HuH-7 (cell line): Measurements from ENCODE around the gene ACBD4.
A peak's percentile ranks its signal among the peaks of the same experiment; 100 is the strongest.

Experiments used
- DNase-seq: peaks from one replicate; pipeline ENCODE4 v3.0.0; 2011; ENCODE audit warnings: low spot score

The ACBD4 gene, protein sequence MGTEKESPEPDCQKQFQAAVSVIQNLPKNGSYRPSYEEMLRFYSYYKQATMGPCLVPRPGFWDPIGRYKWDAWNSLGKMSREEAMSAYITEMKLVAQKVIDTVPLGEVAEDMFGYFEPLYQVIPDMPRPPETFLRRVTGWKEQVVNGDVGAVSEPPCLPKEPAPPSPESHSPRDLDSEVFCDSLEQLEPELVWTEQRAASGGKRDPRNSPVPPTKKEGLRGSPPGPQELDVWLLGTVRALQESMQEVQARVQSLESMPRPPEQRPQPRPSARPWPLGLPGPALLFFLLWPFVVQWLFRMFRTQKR

DNA sequence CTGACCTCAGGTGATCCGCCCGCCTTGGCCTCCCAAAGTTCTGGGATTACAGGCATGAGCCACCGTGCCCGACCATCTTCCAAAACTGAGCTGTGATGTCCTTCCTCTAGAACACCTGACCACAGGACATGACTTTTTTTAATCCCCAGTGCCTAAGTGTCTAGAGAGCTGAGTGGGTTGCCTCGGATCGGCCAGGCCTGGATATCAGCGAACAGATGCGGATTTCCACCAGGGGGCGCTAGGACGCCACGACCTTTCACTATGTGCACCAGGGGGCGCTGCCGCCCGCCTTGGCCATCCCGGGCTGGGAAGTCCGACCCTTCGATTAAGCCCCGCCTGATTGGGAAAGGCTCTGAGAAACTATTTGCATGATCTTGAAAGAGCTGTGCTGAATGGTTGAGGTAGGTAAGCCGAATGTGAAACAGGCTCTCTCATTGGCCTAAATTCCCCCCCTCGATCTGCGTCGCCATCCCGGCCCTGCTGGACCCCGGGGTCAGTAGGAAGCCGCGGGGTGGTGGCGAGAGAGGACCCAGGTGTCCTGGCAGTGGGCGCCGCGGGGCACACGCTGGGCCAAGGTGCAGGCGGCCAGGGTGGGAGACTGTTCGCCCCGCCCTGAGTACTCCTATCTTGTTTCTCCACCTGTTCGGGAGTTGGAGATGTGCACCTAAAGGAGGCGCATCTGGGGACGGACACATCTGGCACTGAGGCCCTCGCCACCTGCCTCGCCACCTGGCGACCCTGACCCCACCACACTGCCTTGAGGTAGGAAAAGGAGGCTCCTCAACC, at the start of gene ACBD4:
Gene ACBD4, plus strand, starts transcription at position 496 of the 786 bp plus-strand sequence. CDS start 458 bp downstream, outside the sequence.
- peak; percentile 100 for DNase-seq

GRCh38 chr17:45086391-45086790, 49.1 kb upstream of the ACBD4 start:
- no peak for DNase-seq

DNA sequence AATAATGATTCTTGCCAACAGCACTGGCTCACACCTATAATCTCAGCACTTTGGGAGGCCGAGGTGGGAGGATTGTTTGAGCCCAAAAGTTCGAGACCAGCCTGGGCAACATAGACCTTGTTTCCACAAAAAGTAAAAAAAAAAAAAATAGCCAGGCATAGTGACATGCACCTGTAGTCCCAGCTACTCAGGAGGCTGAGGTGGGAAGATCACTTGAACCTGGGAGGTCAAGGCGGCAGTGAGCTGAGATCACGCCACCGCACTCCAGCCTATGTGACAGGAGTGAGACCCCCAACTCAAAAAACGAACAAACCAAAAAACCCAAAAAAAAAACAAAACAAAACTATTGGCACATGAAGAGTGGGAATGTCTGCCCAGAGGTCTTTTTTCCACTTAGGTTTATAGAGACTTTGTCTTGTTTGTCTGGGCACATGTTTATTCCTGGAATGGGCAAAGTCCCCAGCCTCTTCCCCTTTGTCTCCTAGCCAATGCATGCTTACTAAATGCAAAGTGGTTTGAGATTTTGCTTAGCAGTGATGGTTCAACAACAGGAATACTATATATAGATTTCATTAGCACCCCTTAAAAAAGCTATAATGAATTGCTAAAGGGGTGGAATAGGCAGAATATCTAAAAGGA, 48.5 kb upstream of the ACBD4 start:
- DNase-seq: no peak

GRCh38 chr17:45087504-45087975, 47.9 kb upstream of the ACBD4 start:
- DNase-seq: no peak

DNA sequence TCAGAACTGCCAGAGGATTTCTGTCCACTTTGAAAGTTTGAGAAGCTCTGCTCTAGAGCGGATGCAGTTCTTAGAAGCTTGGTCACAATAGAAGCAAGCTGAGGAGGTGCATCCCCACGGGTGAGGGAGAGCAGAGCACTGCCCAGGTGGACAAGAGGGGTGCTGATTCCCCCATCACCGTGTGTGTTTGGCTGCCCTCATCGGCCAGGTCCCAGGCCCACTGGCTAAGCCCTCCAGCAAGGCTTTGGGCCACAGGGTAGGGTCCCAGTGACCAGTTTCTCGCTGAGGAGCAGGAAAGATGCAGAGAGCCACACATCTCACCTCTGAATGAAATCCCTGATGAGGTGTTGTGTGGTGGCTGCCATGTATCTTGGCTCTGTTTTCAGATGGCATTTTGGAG, 47.5 kb upstream of the ACBD4 start:
- DNase-seq: no peak

DNA sequence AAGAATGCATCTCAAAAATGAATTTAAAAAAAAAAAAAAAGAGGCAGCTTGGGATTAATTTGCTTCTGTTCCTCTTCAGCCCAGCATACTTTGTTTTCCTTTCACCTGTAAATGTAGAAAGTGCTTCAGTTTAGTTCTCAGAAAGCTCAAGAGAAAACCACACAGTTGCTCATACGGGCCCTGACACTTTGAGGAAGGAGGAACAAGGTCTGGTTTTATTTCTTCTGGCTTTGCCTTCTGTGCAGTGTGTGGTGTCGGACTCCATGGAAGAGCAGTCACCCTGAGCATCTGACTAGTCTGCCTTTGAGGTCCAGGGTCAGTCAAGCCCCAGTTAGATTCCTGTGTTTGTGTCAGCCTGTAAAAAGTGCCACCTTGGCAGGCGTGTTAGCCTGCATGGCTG, 46.7 kb upstream of the ACBD4 start:
- DNase-seq: no peak

DNA sequence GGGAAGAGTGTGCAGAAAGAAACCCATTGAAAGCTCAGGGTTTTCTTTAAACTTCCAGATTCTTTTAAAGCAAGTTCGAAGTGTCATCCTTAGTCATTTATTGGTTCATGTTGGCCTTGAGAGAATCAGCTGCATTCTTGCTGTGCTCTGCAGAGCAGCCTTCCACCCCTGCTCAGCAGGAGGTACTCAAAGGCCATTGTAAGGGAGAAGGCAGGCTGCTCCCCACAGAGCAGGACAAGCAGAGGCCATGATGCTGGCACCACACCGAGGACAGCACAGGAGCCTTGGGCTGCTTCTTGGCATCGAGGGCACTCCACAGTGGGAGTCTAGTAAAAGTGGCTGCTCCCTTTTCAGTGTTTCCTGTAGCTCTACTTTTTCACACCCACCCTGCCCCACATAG, 44.8 kb upstream of the ACBD4 start:
- no peak for DNase-seq

- DNase-seq: no peak
These were observed 43.6 kb upstream of the ACBD4 start for GRCh38 chr17:45091778-45092425.

- no peak for DNase-seq
These were observed 42.5 kb upstream of the ACBD4 start for GRCh38 chr17:45092911-45093430.

DNA sequence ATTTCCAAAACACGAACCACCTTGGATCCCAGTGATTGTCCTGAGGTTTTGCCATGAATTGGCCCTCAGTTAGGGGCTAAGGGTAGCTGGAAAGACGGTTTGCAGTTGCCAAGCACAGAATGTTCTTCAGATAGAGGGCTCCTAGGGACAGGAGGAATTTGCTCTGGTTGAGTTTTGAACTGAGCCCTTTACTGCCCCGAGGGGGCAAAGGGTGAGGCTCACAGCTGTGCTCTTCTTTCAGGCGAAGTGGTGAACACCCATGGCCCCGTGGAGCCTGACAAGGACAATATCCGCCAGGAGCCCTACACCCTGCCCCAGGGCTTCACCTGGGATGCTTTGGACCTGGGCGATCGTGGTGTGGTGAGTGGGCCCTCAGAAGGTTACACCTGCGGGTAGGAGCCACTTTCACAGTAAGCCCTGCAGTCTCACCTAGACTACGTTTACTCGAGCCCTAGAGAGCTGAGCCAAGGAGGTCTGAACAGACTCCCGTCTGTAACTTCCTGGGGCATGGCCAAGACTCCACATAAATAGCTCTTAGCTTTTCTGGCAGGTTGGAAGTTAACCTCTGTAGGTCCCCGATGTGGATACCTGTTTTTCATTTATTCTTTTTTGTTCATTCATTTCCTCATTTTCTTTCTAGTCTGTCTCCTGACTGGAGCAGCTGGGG, 41.9 kb upstream of the ACBD4 start:
- DNase-seq: no peak

GRCh38 chr17:45096141-45096540, 39.3 kb upstream of the ACBD4 start:
- no peak for DNase-seq

DNA sequence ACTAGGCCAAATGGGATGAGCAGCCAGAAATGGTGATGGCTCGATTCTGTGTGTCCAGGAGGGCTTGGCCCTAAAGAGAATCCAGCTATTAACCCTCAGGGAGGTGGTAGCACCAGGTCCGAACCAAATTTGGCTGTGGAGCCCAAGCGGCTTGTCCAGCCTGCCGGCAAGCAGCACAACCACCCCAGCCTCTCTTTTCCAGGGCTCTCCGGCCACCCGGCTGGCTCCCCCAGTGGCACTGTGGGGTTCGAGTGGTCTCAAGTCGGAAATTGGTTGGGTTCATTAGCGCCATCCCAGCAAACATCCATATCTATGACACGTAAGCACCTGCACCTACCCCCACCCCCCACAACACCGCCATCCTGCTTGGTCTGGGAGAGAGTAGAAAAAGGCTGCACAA, 38.6 kb upstream of the ACBD4 start:
- no peak for DNase-seq

GRCh38 chr17:45098081-45098868, 37.2 kb upstream of the ACBD4 start:
- DNase-seq: no peak

DNA sequence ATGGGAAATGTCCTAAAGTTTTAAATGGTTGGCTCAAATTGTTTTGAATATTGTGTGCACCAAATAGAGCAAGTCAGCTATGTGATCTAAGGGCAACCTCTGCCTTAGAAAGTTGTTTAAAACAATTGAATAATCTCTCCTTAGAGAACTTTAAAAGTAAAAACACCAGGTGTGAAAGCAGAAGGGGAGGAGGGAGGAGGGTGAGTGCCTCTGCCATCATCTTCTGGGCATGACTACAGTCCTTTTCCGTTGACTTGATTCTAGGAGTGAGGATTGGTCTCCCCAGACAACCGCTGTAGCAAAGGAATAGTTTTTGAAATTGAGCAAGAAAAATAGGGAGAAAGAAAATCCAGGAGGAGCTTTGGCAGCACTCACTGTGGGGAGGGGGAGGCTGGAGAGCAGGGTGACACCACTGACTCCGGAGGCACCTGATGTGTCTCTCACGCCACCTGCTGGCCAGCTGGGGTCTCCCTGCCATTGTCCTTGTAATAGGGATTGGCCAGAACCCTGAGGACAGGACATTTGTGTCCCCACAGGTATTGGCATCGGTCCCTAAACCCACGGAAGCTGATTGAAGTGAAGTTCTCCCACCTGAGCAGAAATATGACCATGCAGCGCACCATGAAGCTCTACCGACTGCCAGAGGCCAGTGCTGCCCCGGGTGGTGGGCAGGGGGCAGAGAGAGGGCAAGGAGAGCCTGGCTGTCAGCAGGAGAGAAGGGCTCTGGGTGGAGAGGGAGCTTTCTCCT, 36.4 kb upstream of the ACBD4 start:
- DNase-seq: peak; percentile 97

DNA sequence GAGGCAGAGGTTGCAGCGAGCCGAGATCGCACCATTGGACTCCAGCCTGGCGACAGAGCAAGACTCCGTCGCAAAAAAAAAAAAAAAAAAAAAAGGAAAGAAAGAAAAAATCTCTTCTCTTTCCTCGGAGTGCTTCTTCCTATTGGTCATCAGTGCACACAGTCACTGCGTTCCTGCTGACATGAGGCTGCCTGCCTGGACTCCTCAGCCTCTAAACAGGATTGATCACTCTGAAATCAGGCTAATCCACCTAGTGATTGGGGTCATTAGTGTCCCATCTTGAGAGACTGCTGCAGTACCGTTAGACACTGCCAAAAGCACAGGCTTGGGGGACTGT, 34.0 kb upstream of the ACBD4 start:
- DNase-seq: no peak

- no peak for DNase-seq
These were observed 33.3 kb upstream of the ACBD4 start for GRCh38 chr17:45101883-45102811.

DNA sequence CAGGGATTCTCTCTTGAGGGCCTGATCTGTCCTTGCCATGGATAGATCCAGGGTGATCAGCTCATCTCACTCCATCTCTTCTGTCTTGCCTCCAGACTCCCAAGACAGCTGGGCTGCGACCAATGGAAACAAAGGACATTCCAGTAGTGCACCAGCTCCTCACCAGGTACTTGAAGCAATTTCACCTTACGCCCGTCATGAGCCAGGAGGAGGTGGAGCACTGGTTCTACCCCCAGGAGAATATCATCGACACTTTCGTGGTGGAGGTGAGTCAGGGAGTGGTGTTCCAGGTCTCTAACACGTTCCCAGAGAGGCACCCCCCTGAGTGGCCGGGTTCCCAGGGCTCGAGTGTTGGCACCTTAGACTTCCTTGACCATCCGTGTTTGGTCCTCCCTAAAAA, 32.6 kb upstream of the ACBD4 start:
- no peak for DNase-seq

- DNase-seq: no peak
These were observed 32.2 kb upstream of the ACBD4 start for GRCh38 chr17:45103269-45103795.

- DNase-seq: no peak
These were observed 31.5 kb upstream of the ACBD4 start for GRCh38 chr17:45104029-45104428.
